ENCODE measurements around the gene RPS8.
A peak's percentile ranks its signal among the peaks of the same experiment; 100 is the strongest.
"Not testable (repeated sequence)": the region's sequence is repeated elsewhere in the genome, so short reads cannot be mapped to it uniquely, and the experiment has no call there.

RPS8 gene

DNA sequence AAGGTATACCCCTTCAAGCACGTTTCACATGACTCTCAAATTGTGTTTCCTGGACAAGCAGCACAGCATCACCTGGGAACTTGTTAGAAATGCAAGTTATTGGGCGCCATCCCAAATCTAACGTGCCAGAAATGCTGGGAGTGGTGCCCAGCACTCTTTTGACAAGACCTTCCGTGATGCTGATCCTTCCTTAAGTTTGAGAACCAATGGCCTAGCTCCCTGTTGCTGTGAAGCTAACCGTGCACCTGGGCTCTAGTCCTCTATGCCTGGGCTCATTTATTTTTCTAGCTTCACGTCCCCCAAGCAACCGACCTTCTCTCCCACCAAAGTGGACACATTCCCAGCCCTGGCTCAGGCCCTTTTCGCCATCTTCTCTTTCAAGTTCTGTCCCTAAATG lies 8.4 kb downstream of the RPS8 start:
- DNase-seq = no peak

DNA sequence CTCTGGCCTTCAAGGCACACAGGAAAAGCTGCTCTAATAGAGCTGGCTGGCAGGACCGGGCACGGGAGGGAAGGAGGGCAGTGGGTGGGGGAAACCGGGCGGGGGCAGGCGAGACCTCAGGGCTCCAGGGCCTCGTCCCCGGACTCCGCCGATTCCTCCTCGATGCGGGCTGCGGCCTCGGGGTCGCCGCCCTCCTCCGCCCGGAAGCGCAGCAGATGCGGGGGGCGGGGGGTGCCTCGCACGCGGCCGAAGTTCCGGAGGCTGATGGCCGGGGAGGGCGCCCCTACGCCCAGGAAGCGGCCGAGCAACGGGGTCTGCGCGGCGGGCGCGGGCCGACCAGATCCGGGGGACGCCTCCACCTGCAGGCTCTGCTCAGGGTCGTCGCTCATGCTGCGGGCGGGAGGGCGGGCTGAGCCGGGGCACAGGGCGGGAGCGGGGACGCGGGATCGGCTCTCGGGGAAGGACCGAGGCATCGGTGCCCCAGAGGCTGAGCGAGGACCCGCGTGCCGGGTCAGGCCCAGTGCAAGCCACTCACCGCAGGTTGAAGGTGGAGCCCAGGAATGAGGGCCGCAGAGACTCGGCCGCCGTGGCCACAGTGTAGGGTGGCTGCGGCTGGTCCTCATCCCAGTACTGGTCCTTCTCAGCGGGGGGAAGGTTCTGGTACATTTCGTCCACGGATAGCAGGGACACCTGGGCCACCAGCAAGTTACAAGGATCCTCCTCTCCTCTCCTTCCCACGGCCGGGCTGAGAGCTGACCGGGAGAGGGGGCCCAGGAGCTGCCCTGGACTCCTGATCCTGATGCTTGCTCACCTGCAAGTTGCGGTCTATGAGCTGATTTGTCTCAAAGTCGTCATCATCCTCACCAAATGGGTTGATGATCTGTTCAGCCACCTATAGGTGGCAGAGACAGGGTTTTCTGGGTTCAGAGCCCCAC lies 9.0 kb downstream of the RPS8 start:
- peak; percentile 38 for DNase-seq

DNA sequence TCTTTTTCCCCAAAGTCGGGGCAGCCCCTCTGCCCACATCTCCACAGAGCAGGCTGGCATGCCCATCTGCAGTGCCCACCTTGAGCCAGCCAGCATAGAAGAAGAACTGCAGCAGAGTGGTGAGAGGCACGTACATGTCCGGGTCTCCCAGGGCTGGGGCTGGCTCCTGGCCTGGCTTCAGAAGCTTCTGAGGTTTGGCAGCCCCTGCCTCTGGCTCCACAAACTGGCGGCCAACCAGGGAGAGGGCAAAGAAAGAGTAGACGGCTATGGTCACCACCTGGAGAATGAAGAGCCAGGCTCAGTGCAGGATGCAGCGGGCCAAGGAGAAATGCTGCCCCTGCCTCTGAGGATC lies 9.7 kb downstream of the RPS8 start:
- DNase-seq = no peak

DNA sequence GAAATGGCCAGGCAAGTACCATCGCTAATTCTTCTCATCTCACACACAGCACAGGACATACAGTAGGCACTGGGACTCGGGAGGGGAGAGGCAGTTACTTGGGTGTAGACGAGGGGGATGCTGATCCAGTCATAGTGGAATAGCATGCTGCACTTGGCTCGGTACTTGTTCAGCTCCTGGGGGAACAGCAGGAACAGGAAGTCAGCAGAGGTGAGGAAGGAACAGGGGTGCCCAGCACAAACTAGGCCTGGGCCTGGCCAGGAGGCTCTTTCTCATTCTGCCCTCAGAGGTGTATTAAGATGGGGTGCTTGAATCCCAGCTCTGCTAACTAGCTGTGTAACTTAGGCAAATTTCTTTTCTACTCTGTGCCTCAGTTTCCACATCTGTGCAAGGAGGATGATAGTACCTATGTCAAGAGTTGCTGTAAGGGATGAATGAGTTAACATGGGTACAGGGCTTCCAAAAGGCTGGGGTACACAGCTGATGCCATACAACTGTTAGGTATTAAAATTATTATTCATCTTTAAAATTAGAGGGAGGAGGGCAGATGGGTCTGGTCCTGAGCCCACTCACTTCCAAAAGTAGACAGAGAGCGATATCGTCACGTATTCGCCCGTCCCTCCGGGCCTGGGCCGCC lies 10.3 kb downstream of the RPS8 start:
- no peak for DNase-seq

DNA sequence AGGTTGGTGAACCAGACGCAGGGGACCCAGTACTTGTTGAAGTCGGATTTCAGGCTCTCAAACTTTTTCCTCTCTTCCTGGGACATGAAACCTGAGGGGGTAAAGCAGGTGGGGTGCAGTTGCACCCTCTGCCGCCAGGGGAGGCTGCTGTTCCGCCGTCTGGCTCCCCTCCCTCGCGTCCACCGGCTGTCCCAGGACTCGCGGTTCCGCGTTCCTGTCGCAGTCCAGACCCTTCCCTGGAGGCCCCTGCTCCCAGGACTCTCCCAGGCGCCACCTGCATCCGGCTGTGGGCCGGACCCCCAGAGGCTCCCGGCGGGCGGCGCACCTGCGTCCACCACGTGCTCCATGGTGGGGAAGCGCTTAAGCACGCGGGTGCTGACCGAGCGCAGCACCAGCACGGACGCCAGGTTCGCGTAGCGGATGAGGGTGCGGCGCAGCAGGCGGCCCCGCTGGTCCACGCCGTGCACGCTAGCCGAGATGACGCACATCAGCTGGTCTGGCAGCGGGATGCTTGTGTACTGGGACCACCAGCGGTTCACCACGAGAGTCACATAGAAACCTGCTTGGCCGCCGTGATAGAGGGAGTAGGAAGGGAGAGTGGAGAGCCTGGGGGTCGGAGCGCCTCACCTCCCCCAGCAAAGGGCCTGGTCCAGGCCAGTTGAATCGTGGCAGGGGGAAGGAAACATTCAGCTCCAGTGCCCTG lies 10.9 kb downstream of the RPS8 start:
- DNase-seq = peak; percentile 81

DNA sequence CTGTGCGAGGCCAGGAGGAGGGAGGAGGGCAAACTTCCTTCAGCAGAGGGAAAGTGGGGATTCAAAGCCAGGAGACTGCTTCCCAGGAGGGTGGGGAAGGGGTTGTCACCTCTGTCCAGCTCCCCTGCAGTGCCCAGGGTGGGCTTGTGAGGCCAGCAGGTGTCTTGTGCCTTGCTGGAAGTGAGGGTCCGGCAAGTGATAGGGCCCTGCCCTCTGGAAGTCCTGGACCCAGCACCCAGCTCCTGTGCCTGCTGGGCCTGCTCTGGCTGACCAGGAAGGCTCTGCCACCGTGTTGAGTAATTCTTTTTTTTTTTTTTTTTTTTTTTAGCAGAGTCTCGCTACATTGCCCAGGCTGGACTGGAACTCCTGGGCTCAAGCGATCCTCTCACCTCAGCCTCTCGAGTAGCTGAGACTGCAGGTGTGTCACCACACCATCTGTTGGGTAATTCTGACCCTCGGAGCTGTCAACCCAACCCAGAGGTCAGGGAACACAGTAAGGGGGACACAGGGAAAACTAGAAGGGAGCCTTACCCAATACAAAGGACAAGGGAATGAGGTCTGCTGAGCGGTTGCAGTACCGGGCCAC lies 11.6 kb downstream of the RPS8 start:
- DNase-seq = no peak

DNA sequence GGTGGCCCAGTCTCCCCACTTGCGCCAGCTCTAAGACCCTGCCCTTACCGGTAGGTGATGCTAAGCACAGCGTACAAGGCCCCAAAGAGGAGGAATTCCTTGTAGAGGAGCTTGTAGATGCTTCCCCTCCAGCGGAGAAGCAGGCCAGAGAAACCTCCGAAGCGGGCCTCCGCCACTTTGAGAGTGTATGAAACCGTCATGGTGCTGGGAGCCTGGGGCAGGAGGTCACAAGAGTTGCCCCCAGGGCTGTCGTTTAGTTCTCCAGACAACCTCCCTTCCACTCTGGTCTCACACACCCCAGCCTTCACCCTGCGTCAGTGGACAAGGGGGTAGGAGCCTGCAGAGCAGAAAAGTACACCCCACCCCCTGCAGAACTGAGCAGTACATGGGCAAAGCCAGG lies 12.2 kb downstream of the RPS8 start:
- DNase-seq = no peak

DNA sequence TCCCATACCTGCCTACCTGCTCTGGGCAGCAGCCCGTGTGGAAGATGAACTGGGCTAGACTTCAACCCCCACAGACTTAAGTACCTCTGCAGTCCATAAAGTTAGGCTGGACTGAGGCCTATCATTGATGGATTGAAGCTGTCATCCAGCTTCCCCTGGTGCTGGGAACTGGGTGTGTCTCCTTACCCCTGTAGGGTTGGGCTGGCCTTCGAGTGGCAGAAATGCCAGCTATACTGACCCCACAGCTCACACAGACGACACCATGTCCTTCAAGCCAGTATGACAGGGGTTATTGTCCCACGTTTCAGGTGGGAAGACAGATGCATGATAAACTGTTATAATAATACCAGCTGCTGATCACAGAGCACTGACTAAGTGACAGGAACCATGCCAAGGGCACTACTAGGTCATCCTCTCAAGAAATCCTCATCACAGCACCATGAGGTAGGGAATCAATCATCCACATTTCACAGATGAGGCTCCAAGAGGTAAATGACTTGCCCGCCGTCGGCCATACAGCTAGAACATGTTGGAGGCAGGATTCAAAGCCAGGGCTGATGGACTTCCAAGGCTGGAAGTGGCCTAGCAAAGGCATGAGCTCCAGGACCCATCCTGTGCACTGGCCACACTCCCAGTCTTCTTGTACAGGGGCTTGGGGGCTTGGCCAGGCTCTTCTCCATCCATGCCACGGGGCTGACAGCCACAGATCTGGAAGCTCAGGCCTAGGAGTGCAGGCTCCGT lies 12.9 kb downstream of the RPS8 start, which contains the start of gene BEST4:
Gene BEST4, minus strand, starts transcription at position 51 of the 741 bp plus-strand sequence. CDS start 465 bp downstream, outside the sequence.
- no peak for DNase-seq

DNA sequence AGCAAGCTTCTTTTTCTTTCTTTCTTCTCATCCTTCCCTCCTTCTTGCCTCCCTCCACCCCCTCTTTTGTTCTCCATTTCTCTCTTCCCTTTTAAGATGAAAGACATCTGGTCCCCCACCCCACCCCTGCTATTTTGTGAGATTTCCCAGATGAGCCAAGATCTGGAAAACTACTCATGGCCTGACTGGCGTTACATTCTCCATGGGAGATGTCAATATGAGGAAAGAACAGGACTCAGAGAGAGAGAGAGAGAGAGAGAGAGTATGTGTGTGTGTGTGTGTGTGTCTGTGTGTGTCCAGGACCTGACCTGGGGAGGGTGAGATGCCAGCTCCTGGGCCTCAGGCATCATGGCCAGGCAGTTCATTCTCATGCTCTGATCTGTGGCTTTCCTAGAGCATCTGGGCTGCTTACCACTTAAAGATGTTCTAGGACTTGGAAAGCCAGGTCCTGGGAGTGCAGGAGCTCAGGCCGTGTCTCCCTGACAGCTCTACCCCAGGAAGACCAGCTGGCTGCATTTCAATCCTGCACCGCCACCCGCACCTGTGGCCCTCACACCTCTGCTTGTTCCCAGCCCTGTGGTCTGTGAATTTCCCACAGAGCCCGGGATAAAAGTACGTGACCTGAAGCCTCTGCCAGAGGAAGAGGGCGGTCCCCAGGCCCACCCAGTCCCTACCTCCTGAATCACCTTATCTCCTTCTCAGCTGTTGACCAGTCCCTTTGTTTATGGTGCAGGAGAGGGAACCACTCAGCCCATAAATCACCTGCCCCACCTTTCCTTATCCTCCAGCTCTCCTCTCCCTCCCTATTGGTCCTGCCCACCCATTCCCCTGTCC lies 15.8 kb downstream of the RPS8 start:
- no peak for DNase-seq

DNA sequence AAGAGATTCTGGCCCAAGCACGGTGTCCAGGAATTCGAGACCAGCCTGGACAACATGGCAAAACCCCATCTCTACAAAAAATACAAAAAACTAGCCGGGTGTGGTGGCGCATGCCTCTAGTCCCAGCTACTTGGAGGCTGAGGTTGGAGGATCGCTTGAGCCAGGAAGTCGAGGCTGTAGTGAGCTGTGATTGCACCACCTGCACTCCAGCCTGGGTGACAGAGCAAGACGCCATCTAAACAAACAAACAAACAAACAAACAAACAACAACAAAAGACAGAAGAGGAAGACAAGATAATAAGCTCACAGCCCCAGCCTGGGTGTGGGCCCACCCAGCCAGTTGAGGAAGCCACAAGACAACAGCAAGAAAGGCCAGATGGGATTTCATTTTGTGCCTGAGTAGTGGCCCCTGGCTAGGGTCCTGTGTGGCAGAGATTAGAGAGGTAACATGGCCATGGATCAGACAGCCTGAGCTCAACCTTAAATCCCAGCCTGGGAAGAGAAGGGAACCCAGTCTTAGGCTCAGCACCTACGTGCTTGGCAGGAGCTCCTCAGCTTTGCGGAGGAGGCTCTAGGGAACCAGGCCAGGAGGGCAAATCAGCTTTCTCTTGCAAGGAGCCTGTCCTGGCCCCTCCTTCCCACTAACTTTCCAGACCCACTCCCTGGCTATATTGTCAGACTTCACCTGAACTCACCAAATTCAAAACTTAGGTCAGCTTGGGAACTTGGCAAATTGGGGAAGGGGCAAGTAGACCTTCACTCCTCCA lies 17.6 kb downstream of the RPS8 start:
- no peak for DNase-seq

DNA sequence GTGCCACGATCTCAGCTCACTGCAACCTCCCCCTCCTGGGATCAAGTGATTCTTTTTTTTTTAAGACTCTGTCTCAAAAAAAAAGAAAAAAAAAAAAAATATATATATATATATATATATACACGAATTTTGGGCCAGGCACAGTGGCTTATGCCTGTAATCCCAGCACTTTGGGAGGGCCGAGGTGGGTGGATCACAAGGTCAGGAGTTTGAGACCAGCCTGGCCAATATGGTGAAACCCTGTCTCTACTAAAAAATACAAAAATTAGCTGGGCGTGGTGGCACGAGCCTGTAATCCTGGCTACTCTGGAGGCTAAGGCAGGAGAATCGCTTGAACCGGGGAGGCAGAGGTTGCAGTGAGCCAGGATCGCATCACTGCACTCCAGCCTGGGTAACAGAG lies 22.5 kb downstream of the RPS8 start:
- not testable (repeated sequence) for DNase-seq

DNA sequence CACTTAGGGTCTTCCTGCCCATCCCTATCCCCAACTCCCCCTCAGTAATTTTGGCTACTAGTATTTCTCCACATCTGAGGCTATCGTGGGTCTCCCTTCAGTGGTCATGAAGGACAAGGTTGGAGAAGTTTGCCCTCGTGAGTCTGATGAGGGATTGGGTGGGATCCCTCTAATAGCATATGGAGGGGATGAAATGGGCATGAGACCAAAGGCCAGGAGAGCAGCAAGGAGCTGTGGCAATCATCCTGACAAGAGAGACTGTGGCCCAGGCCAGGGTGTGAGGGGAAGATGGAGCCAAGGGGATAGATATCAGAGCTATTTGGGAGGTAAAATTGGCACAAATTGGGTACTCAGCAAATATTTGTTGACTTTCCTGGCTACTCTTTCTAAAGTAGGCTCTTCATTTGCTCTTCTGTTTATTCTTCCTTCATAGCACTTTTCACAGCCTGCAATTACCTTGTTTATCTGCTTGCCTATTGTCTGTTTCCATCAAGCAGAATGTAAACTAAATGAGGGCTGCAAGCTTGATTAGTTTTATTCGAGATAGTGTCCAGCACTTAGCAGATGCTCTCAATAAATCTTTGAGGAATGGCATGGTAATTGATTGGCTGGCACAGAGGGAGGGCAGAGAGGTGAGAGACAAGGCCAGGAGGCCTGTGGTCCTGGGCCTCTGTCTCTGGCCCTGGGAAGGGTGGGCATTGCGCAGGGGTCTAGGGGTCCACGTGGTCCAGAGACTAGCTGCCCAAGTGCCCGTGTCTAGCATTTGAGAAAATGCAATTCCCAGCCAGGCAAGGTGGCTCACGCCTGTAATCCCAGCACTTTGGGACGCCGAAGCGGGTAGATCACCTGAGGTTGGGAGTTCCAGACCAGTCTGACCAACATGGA lies 23.4 kb downstream of the RPS8 start:
- no peak for DNase-seq

DNA sequence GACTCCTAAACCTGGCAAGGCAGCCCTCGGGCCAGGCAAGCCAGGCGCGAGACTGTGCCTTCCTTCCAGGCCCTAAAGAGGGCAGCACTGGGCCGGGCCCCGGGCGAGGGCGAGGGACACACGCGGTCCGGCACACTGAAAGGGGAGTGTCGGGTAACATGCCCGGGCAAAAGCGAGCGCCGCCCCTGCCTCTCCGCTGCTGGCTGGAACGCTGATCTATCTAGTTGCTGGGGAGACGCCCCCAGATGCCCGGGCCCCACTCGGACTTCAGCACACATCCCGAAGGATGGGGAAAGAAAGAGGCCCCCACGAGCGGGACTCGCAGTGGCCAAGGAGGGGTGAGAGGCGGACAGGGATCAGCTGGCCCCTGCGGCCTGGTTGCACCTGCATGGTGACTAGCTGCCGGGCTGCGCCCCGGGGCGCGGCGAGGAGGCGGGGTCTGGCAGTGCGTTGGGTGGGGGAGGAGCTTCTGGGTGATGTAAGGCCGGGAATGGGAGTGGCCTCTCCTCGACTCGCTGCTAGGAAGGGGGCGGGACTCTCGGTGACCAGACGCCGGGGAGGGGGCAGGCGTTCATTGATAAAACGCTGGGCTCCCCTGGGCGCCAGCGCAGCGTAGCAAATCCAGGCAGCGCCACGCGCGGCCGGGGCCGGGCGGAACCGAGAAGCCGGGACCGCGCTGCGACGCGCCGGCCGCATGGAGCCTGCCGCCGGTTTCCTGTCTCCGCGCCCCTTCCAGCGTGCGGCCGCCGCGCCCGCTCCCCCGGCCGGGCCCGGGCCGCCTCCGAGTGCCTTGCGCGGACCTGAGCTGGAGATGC lies 24.6 kb downstream of the RPS8 start, which contains the start of gene PLK3:
Gene PLK3, plus strand, starts transcription at position 608 of the 815 bp plus-strand sequence. Its CDS starts 87 bp downstream, at position 695.
- DNase-seq = peak; percentile 99

DNA sequence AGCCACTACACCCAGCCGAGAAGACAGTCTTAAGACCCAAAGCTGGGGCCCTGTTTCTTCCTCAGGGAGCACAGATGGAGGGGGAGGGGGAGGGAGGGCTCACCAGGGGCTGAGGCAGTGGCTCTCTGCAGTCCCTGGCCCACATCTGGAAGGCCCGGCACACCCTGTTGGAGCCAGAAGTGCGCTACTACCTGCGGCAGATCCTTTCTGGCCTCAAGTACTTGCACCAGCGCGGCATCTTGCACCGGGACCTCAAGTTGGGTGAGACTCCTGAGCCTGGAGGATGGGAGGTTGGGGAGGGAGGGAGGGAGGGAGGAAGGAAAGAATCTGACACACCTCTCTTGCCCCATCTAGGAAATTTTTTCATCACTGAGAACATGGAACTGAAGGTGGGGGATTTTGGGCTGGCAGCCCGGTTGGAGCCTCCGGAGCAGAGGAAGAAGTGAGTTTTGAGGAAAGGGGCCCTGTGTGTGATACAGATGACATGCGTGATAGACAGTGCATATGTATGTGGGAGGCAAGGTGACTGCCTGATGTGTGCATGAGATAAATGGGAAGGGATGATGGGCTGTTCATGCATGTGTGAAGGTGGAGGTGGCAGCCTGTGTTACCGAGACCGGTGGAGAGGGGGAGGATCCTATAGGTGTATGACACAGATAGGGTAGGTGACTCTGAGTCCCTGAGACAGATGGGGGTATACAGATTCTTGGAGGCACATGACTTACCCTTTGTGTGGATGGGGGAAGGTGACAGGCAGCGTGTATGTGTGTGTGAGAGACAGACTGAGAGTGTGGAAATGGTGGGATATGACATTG lies 26.4 kb downstream of the RPS8 start:
- peak; percentile 63 for DNase-seq

DNA sequence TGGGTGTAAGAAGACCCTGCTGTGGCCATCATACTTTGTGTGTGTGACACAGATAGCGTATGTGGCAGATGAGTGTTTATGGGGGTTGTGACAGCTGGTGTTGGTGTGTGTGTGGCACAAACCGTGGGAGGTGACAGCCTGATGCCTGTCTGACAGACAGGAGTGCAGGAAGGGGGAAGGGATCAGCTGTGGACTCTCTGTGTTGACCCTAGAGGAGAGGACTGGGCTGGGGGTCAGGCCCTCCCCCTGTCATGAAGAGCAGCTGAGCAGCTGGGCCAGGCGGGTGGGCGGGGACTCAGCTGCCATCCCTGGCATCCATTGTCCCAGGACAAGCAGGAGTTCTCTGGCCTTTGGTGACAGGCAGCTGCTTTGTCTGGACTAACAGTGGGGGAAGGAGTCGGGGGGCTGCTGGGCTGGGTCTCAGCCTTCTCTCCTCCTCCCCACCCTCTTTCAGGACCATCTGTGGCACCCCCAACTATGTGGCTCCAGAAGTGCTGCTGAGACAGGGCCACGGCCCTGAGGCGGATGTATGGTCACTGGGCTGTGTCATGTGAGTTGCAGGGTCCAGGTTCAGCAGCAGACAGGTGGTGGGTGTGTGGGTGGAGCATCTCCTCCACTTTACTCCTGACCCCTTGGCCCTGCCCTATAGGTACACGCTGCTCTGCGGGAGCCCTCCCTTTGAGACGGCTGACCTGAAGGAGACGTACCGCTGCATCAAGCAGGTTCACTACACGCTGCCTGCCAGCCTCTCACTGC lies 27.1 kb downstream of the RPS8 start:
- DNase-seq = no peak

DNA sequence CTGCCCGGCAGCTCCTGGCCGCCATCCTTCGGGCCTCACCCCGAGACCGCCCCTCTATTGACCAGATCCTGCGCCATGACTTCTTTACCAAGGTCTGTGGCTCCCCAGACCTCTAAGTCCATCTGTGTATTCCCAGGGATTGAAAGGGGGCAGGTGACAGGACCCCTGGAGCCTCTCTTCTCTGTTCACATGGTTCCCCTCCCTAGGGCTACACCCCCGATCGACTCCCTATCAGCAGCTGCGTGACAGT lies 27.6 kb downstream of the RPS8 start:
- DNase-seq = no peak

Data from CD4-positive, alpha-beta T cell treated with Interleukin-21 for 1 hour (primary cell).